Globus pallidus (tissue), 1 donor: ENCODE measurements around the gene HSPG2.
"Not testable (repeated sequence)": the region's sequence is repeated elsewhere in the genome, so short reads cannot be mapped to it uniquely, and the experiment has no call there.

ENCODE experiments used
- DNase-seq: peaks from one replicate; pipeline ENCODE4 v3.0.0-alpha.2; 2015; ENCODE audit warnings: low spot score

The HSPG2 gene

GRCh38 chr1:21783679-21784603 is 153.2 kb downstream of the HSPG2 start:
- no peak for DNase-seq

GRCh38 chr1:21782868-21783678 is 154.0 kb downstream of the HSPG2 start, which contains the start of gene USP48:
Gene USP48, minus strand, starts transcription at chr1:21783149. Its CDS starts 192 bp downstream, at chr1:21782957.
- peak; percentile 98 for DNase-seq

- DNase-seq: peak; percentile 67
These were observed 154.7 kb downstream of the HSPG2 start for GRCh38 chr1:21782349-21782867.

- no peak for DNase-seq
These were observed 155.2 kb downstream of the HSPG2 start for GRCh38 chr1:21781815-21782348.

- DNase-seq: no peak
These were observed 157.2 kb downstream of the HSPG2 start for GRCh38 chr1:21779613-21780521.

- no peak for DNase-seq
These were observed 158.7 kb downstream of the HSPG2 start for GRCh38 chr1:21778405-21778727.

GRCh38 chr1:21776925-21777324 is 160.2 kb downstream of the HSPG2 start:
- not testable (repeated sequence) for DNase-seq

GRCh38 chr1:21775985-21776562 is 161.0 kb downstream of the HSPG2 start:
- DNase-seq: no peak

GRCh38 chr1:21775550-21775914 is 161.6 kb downstream of the HSPG2 start:
- DNase-seq: peak; percentile 64

GRCh38 chr1:21774835-21775549 is 162.1 kb downstream of the HSPG2 start:
- DNase-seq: peak; percentile 7

- DNase-seq: no peak
These were observed 163.5 kb downstream of the HSPG2 start for GRCh38 chr1:21773585-21773984.
